Panc1 (cell line): ENCODE data around the gene TMEM121B. TPM values are rescaled to one million over a fixed set of nuclear protein-coding genes. Genes with fewer than 3 reads are reported as not detected.

ENCODE experiments used
- ATAC-seq: fragments of 200-7000 bp; cut with Tn5 transposase; 2 replicates; pipeline ENCODE4 v1.9.1; 2020; ENCODE audit warnings: mild to moderate bottlenecking, moderate library complexity
- BruUV-seq: library from RNA; stranded (reverse); fragments of 400-500 nt; replicated peaks from 2 replicates; lab custom pipeline; 2021; lab: Mats Ljungman, UMichigan
- CTCF ChIA-PET: fragments of 300-600 bp; sonication (Branson Sonifier 250); formaldehyde crosslinking; loops from one replicate; lab custom pipeline; 2022; ENCODE audit warnings: antibody characterized with exemption; lab: Charles Lee
- POLR2A ChIA-PET: fragments of 300-600 bp; sonication (Branson Sonifier 250); formaldehyde crosslinking; loops from one replicate; lab custom pipeline; 2022; ENCODE audit warnings: antibody characterized with exemption; lab: Charles Lee
- DNase-seq: peaks from one replicate; pipeline ENCODE4 v3.0.0-alpha.2; 2010; ENCODE audit warnings: low read depth, low spot score
- H3K27ac ChIP-seq: 2 replicates; pipeline ENCODE4 v1.5.1; 2011; ENCODE audit warnings: mild to moderate bottlenecking, low read length, inconsistent platforms
- H3K27me3 ChIP-seq: fragments of 200-500 bp; sonication (Bioruptor generic); 2 replicates; pipeline ENCODE4 v1.6.0; 2014; ENCODE audit warnings: low read length, inconsistent platforms; ENCODE audit not compliant: control insufficient read depth, insufficient read depth
- H3K36me3 ChIP-seq: fragments of 200-500 bp; sonication (Bioruptor generic); 2 replicates; pipeline ENCODE4 v1.5.1; 2014; ENCODE audit warnings: inconsistent platforms, mild to moderate bottlenecking, low read length, moderate library complexity; ENCODE audit not compliant: control insufficient read depth, insufficient read depth
- H3K4me1 ChIP-seq: 2 replicates; pipeline ENCODE4 v1.5.1; 2011; ENCODE audit warnings: inconsistent platforms, mild to moderate bottlenecking, low read length, moderate library complexity; ENCODE audit not compliant: control insufficient read depth, insufficient read depth
- H3K4me3 ChIP-seq, 2 experiments: 2 replicates each; pipeline ENCODE4 v1.5.1; 2011 to 2012; ENCODE audit warnings: low read depth in 2 of 2, low read length in 2 of 2, mild to moderate bottlenecking in 2 of 2, inconsistent platforms in 1 of 2, moderate library complexity in 1 of 2
- H3K9me3 ChIP-seq: fragments of 200-500 bp; sonication (Bioruptor generic); 2 replicates; pipeline ENCODE4 v1.5.1; 2014; ENCODE audit warnings: low read depth, mild to moderate bottlenecking, inconsistent platforms, low read length, moderate library complexity; ENCODE audit not compliant: control insufficient read depth, insufficient read depth
- POLR2AphosphoS5 ChIP-seq: IDR thresholded peaks from 2 replicates; pipeline ENCODE4 v1.6.1; 2012; ENCODE audit warnings: mild to moderate bottlenecking, low read depth, low read length, moderate library complexity
- SIN3A ChIP-seq: IDR thresholded peaks from 2 replicates; pipeline ENCODE4 v1.6.1; 2012; ENCODE audit warnings: low read depth, mild to moderate bottlenecking, low read length, moderate library complexity, borderline replicate concordance; ENCODE audit not compliant: insufficient read depth
- TCF7L2 ChIP-seq: IDR thresholded peaks from 2 replicates; pipeline ENCODE4 v1.6.1; 2011; ENCODE audit warnings: mild to moderate bottlenecking, low read depth, low read length, inconsistent platforms
- in situ Hi-C: cut with HindIII; loops from 2 replicates; pipeline ENCODE4 v1.10.0; 2016; ENCODE audit warnings: low sequenced_read_pairs, low pct_unique_long_range_greater_than_20kb
- intact Hi-C: fragments of 100-400 bp; cut with micrococcal nuclease; formaldehyde crosslinking; loops from one replicate; pipeline ENCODE4 v1.10.0; 2022; ENCODE audit not compliant: unreplicated experiment
- total RNA-seq: library from RNA; stranded (reverse); gene quantifications from one replicate; pipeline ENCODE4 v1.2.1, GENCODE V29; 2021; ENCODE audit not compliant: unreplicated experiment
- TF ChIP-seq, protein P1 (sequence below): fragments of 450-650 bp; IDR thresholded peaks from 2 replicates; pipeline ENCODE4 v1.5.1; 2017; ENCODE audit warnings: mild to moderate bottlenecking
- TF ChIP-seq, protein P2 (sequence below), 2 experiments: IDR thresholded peaks; 2 replicates each; pipeline ENCODE4 v1.6.1; 2011 to 2012; ENCODE audit warnings: low read depth in 2 of 2, control low read depth in 1 of 2, low read length in 1 of 2, mild to moderate bottlenecking in 1 of 2, moderate library complexity in 1 of 2; ENCODE audit not compliant: insufficient read depth in 1 of 2

Gene TMEM121B
- total RNA-seq, 1 experiment from 2014 or later, result 0.44 TPM

DNA sequence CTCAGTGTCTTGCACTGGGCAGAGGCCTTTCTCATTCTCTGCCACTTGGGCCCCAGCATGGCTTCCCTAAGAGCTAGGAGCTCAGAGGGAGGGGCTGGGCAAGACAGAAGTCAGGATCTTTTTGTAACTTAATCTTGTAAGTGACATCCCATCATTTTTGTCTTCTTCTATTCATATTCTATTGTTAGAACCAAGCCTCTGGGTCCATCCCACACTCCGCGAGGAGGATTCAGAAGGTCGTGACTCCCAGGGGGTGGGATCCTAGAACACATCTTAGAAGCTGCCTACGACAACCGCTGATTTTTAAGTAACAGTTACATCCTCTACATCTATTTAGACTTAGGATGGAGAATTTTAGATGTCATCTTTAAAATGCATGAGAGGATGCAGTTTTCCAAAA lies 37.9 kb downstream of the TMEM121B start:
- Histone ChIP-seq H3K27me3 (no peaks in the 10 kb centered on the region), H3K9me3 (no peaks in the 10 kb centered on the region), H3K36me3 (no peaks in the 10 kb centered on the region), H3K4me1 (peaks cover 11% of the 10 kb centered on the region), H3K27ac (no peak overlapping the region), H3K4me3 (no peak overlapping the region)
- in situ Hi-C loops, result no loop called here
- no TSS peak for BruUV-seq
- TF ChIP-seq, protein P1, sequence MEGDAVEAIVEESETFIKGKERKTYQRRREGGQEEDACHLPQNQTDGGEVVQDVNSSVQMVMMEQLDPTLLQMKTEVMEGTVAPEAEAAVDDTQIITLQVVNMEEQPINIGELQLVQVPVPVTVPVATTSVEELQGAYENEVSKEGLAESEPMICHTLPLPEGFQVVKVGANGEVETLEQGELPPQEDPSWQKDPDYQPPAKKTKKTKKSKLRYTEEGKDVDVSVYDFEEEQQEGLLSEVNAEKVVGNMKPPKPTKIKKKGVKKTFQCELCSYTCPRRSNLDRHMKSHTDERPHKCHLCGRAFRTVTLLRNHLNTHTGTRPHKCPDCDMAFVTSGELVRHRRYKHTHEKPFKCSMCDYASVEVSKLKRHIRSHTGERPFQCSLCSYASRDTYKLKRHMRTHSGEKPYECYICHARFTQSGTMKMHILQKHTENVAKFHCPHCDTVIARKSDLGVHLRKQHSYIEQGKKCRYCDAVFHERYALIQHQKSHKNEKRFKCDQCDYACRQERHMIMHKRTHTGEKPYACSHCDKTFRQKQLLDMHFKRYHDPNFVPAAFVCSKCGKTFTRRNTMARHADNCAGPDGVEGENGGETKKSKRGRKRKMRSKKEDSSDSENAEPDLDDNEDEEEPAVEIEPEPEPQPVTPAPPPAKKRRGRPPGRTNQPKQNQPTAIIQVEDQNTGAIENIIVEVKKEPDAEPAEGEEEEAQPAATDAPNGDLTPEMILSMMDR, result no peak
- TF ChIP-seq TCF7L2, result no peak
- no peak for TF ChIP-seq POLR2AphosphoS5
- no peak for TF ChIP-seq SIN3A
- TF ChIP-seq, protein P2, sequence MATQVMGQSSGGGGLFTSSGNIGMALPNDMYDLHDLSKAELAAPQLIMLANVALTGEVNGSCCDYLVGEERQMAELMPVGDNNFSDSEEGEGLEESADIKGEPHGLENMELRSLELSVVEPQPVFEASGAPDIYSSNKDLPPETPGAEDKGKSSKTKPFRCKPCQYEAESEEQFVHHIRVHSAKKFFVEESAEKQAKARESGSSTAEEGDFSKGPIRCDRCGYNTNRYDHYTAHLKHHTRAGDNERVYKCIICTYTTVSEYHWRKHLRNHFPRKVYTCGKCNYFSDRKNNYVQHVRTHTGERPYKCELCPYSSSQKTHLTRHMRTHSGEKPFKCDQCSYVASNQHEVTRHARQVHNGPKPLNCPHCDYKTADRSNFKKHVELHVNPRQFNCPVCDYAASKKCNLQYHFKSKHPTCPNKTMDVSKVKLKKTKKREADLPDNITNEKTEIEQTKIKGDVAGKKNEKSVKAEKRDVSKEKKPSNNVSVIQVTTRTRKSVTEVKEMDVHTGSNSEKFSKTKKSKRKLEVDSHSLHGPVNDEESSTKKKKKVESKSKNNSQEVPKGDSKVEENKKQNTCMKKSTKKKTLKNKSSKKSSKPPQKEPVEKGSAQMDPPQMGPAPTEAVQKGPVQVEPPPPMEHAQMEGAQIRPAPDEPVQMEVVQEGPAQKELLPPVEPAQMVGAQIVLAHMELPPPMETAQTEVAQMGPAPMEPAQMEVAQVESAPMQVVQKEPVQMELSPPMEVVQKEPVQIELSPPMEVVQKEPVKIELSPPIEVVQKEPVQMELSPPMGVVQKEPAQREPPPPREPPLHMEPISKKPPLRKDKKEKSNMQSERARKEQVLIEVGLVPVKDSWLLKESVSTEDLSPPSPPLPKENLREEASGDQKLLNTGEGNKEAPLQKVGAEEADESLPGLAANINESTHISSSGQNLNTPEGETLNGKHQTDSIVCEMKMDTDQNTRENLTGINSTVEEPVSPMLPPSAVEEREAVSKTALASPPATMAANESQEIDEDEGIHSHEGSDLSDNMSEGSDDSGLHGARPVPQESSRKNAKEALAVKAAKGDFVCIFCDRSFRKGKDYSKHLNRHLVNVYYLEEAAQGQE (IDR thresholded peaks at IDR 0.05; ENCODE audit: insufficient read depth in 1 of 2, low read depth in 2 of 2, low read length in 1 of 2), result no peak
- ChIA-PET CTCF (no interaction called here), POLR2A (interaction anchor here (0.6 kb wide), 1 partner anchor 74 kb away, joined by 8 read pairs; no protein-coding TSS in a partner anchor)
- intact Hi-C loops, result no loop called here
- DNase-seq (no peak), ATAC-seq (no peak)

DNA sequence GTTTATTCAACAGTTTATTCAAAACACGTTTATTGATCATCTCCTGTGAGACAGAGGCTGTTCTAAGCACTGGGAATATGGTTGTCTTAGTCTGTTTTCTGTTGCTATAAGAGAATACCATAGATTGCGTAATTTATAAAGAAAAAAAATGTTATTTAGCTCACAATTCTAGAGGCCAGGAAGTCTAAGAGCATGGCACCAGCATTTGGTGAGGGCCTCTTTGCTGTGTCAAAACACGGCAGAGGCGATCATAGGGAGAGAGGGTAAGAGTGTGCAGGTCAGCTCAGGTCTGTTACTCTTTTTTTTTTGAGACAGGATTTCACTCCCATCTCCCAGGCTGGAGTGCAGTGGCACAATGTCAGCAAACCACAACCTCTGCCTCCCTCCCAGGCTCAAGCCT lies 41.6 kb downstream of the TMEM121B start:
- H3K36me3 ChIP-seq, result no peaks in the 10 kb centered on the region
- ChIA-PET POLR2A (interaction anchor here (0.6 kb wide), 1 partner anchor 114 kb away, joined by 3 read pairs; no protein-coding TSS in a partner anchor), CTCF (no interaction called here)
- no peaks in the 10 kb centered on the region for H3K27me3 ChIP-seq
- DNase-seq, result no peak
- no peaks in the 10 kb centered on the region for H3K9me3 ChIP-seq
- H3K27ac ChIP-seq, result no peak overlapping the region
- no TSS peak for BruUV-seq
- H3K4me3 ChIP-seq, result no peak overlapping the region
- in situ Hi-C loops (no loop called here), intact Hi-C loops (loop anchor here (10.0 kb wide), 1 partner anchor 425 kb away; no protein-coding TSS in a partner anchor)
- no peak for ATAC-seq
- no peak for TF ChIP-seq POLR2AphosphoS5
- no peak for TF ChIP-seq TCF7L2
- TF ChIP-seq, protein P1, result no peak
- TF ChIP-seq, protein P2 (IDR thresholded peaks at IDR 0.05; ENCODE audit: insufficient read depth in 1 of 2, low read depth in 2 of 2, low read length in 1 of 2), result no peak
- no peak for TF ChIP-seq SIN3A
- peaks cover 5% of the 10 kb centered on the region for H3K4me1 ChIP-seq
